ENCODE measurements around the gene SLC6A8.
"Not testable (repeated sequence)": the region's sequence is repeated elsewhere in the genome, so short reads cannot be mapped to it uniquely, and the experiment has no call there.

The SLC6A8 gene

DNA sequence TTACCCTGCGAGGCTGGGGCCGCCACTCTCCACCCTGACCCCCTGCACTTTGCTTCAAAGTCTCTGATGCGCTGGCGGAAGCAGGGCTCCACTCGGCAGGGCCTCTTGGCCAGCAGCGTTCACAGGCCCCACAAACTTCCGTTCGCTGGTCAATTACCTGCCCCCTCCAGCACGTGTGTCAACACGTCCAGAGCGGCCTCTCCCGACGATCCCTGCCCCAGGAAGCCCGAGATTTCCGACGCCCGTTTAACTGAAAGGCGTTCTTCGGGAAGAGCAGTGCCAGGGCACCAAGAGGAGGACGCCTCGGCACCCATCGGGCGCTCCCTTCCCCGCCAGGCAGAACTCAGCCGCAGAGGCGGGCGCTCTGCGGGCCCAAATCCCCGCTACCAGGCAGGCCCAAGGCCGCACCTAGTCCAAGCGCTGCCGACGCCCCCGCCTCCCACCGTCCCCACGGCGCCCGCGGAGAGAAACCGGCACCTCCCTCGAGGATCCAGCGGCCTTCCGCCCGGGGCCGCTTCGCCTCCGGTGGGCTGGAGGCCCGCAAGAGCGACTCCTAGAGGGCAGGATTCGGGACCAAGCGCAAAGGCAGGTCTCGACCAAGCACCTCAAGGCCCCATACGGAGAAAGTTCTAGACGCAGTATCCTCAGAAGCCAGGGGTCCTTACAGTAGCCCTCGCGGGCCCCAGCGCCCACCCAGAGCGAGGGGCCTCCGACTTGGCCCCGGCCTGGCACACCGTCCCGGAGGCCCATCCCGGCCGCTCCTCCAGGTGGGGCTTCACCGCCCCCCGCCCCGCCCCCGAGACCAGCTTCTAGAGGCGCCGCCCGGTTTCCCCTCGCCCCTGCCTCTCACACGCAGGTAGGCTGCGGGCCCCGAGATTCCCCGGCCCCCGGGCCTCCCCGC, 35.9 kb downstream of the SLC6A8 start:
- Mint-ChIP-seq H3K36me3 (ENCODE audit: insufficient read depth) (peaks cover 29% of the 10 kb centered on the region), H3K4me3 (peak overlapping the region; percentile 80), H3K4me1 (peaks cover 17% of the 10 kb centered on the region), H3K27ac (ENCODE audit: low read depth) (peak overlapping the region; percentile 51), H3K27me3 (no peaks in the 10 kb centered on the region), H3K9me3 (no peaks in the 10 kb centered on the region)
- ATAC-seq (replicated peaks; ENCODE audit: extremely low read depth, poor library complexity, severe bottlenecking) (peak; percentile 31), DNase-seq (ENCODE audit: low spot score in 2 of 2) (peak in 1 of 2 donors; percentile 33)

DNA sequence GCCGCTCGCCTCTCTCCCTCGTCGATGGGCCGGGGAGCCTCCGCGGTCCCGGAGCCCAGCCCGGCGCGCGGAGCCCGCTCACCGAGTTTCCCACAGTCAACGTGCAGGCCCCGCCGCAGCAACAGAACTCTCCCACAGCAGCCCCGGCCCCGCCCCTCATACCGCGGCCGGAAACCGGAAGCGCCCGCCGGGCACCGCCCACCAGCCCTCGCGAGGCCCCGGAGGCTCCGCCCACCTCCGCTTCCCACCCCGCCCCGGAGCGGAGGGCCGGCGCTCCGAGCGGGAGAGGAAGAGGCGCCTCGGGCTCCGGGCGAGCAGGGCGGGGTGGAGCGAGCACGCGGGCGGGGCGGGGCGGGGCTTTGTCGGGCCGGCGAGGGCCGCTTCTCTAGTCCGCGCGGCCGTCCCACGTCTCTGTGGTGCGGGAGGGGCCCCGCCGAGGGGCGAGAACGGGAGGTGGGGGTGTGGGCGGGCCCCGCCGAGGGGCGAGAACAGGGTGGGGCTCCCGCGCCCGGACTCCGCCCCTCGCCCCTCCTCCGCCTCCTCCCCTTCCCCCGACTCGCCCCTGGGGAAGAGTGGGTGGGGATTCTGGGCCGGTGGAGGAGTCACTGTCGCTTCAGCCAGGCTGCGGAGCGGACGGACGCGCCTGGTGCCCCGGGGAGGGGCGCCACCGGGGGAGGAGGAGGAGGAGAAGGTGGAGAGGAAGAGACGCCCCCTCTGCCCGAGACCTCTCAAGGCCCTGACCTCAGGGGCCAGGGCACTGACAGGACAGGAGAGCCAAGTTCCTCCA, 36.7 kb downstream of the SLC6A8 start, which contains the start of the genes ABCD1 and BCAP31:
Gene ABCD1 (plus strand): TSS at position 605 of the 787 bp plus-strand sequence. CDS start 411 bp downstream, outside the sequence.
Gene BCAP31 (minus strand): TSS at position 136 of the 787 bp plus-strand sequence. CDS start 1,143 bp downstream, outside the sequence.
- ATAC-seq (replicated peaks; ENCODE audit: extremely low read depth, poor library complexity, severe bottlenecking): peak; percentile 73
- Mint-ChIP-seq H3K4me1 (peaks cover 13% of the 10 kb centered on the region), H3K4me3 (peak within 1 kb of the TSS; percentile 80)

DNA sequence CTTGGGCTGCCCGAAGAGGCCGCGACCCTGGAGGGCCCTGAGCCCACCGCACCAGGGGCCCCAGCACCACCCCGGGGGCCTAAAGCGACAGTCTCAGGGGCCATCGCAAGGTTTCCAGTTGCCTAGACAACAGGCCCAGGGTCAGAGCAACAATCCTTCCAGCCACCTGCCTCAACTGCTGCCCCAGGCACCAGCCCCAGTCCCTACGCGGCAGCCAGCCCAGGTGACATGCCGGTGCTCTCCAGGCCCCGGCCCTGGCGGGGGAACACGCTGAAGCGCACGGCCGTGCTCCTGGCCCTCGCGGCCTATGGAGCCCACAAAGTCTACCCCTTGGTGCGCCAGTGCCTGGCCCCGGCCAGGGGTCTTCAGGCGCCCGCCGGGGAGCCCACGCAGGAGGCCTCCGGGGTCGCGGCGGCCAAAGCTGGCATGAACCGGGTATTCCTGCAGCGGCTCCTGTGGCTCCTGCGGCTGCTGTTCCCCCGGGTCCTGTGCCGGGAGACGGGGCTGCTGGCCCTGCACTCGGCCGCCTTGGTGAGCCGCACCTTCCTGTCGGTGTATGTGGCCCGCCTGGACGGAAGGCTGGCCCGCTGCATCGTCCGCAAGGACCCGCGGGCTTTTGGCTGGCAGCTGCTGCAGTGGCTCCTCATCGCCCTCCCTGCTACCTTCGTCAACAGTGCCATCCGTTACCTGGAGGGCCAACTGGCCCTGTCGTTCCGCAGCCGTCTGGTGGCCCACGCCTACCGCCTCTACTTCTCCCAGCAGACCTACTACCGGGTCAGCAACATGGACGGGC, 37.5 kb downstream of the SLC6A8 start:
- peaks cover 18% of the 10 kb centered on the region for H3K36me3 Mint-ChIP-seq (ENCODE audit: insufficient read depth)
- peaks cover 13% of the 10 kb centered on the region for H3K4me1 Mint-ChIP-seq
- DNase-seq (ENCODE audit: low spot score in 2 of 2) (no peak), ATAC-seq (replicated peaks; ENCODE audit: extremely low read depth, poor library complexity, severe bottlenecking) (no peak)
- no peaks in the 10 kb centered on the region for H3K9me3 Mint-ChIP-seq
- H3K4me3 Mint-ChIP-seq: peak overlapping the region; percentile 80
- H3K27me3 Mint-ChIP-seq: no peaks in the 10 kb centered on the region
- peak overlapping the region; percentile 78 for H3K27ac Mint-ChIP-seq (ENCODE audit: low read depth)

More for the DNA sequence above, 36.7 kb downstream of the SLC6A8 start, which contains the start of the genes ABCD1 and BCAP31:
- H3K36me3 Mint-ChIP-seq (ENCODE audit: insufficient read depth): peaks cover 21% of the 10 kb centered on the region
- H3K9me3 Mint-ChIP-seq: no peaks in the 10 kb centered on the region
- peak; percentile 79 to 85 for DNase-seq (ENCODE audit: low spot score in 2 of 2)
- peak within 1 kb of the TSS; percentile 78 for H3K27ac Mint-ChIP-seq (ENCODE audit: low read depth)
- no peaks in the 10 kb centered on the region for H3K27me3 Mint-ChIP-seq

DNA sequence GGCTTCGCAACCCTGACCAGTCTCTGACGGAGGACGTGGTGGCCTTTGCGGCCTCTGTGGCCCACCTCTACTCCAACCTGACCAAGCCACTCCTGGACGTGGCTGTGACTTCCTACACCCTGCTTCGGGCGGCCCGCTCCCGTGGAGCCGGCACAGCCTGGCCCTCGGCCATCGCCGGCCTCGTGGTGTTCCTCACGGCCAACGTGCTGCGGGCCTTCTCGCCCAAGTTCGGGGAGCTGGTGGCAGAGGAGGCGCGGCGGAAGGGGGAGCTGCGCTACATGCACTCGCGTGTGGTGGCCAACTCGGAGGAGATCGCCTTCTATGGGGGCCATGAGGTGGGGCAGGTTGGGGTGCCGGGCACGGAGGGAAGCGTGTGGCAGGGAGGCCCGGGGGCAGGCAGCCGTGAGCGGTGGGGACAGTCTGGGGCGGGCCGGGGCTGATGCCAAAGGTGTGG, 38.1 kb downstream of the SLC6A8 start:
- Mint-ChIP-seq H3K9me3 (no peaks in the 10 kb centered on the region), H3K27me3 (no peaks in the 10 kb centered on the region), H3K4me1 (peaks cover 13% of the 10 kb centered on the region), H3K27ac (ENCODE audit: low read depth) (peak overlapping the region; percentile 78), H3K4me3 (peak overlapping the region; percentile 40), H3K36me3 (ENCODE audit: insufficient read depth) (peaks cover 14% of the 10 kb centered on the region)
- no peak for ATAC-seq (replicated peaks; ENCODE audit: extremely low read depth, poor library complexity, severe bottlenecking)
- DNase-seq (ENCODE audit: low spot score in 2 of 2): no peak

DNA sequence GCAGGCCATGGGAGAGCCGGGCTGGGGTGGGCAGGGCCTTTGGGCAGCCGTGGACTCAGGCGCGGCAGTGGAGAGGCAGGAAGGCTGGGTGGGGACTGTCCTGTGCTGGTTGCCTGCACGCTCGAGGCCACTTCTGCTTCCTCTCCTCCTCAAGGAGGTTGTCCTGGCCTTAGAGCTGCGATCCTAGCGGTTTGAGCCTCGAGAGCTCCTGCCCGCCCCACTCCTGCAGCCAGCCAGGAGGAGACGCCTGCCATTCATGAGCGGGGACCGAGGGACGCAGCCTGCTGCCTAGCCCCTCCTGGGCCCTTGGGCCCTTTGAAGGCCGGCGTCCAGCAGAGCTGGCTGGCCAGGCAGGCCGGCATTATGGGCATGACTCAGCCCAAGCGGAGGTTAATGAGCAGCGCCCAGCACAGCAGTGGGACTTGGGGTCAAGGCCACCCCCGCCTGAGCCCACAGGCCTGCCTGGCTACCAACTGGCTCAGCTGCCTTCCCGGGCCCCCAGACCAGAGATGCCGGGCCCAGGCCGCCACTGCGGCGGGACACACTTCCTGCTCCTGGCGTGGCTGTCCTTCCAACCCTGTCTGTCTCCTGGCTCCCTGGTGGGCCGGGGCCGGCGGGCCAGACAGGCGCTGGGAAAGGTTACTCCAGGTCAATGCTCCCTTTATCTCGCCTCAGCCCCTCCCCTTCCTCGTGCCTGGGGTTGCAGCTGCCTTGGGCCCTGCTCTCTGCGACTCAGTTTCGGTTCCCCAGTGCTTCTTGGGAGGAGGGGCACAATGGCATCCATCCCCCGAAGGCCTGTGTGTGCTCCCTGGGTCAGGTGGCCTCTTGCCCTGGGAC, 38.8 kb downstream of the SLC6A8 start:
- Mint-ChIP-seq H3K4me1 (peaks cover 17% of the 10 kb centered on the region), H3K36me3 (ENCODE audit: insufficient read depth) (peaks cover 15% of the 10 kb centered on the region), H3K27ac (ENCODE audit: low read depth) (peak overlapping the region; percentile 81), H3K9me3 (no peaks in the 10 kb centered on the region), H3K4me3 (peak overlapping the region; percentile 61), H3K27me3 (no peaks in the 10 kb centered on the region)
- peak; percentile 8 for ATAC-seq (replicated peaks; ENCODE audit: extremely low read depth, poor library complexity, severe bottlenecking)
- peak in 1 of 2 donors; percentile 28 for DNase-seq (ENCODE audit: low spot score in 2 of 2)

DNA sequence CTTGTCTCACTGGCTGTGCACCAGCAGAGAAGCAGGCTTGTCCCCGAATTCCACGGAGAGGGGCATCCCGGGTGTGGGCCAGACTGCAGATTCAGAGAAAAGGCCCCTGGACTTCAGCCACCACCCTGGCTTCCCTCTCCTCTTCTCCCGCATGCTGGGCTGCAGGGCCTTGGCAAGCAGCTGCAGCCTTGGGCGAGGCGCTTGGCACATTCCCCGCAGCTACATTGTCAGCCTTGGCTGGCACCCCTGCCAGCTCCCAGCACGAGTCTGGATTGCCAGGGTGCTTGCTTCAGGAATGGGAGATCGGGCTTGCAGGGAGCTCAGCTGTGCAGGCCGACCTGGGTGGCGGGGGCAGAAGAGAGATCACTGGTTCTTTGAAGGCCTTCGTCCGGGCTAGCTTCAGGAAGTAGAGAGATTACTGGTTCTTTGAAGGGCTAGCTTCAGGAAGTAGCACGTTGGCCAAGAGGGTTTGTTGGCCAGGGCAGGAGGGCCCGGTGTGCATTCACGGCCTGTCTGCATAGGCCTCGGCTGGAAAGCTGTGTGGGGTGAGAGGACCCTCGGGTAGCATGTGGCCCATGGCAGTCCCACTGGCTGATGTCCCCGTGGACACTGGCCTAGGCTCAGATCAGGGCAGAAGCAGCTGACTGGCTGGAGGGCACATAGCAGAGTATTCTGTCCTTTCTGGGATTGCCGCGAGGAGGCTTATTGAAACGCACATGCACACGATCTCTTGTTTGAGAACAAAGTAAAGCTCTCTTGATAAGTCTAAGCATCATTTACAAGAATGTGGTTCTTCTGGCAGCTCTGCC, 39.6 kb downstream of the SLC6A8 start:
- no peaks in the 10 kb centered on the region for H3K9me3 Mint-ChIP-seq
- H3K27me3 Mint-ChIP-seq: no peaks in the 10 kb centered on the region
- peak overlapping the region; percentile 81 for H3K27ac Mint-ChIP-seq (ENCODE audit: low read depth)
- no peak for DNase-seq (ENCODE audit: low spot score in 2 of 2)
- ATAC-seq (replicated peaks; ENCODE audit: extremely low read depth, poor library complexity, severe bottlenecking): no peak
- peaks cover 14% of the 10 kb centered on the region for H3K4me1 Mint-ChIP-seq
- H3K4me3 Mint-ChIP-seq: peak overlapping the region; percentile 61
- H3K36me3 Mint-ChIP-seq (ENCODE audit: insufficient read depth): peaks cover 10% of the 10 kb centered on the region

DNA sequence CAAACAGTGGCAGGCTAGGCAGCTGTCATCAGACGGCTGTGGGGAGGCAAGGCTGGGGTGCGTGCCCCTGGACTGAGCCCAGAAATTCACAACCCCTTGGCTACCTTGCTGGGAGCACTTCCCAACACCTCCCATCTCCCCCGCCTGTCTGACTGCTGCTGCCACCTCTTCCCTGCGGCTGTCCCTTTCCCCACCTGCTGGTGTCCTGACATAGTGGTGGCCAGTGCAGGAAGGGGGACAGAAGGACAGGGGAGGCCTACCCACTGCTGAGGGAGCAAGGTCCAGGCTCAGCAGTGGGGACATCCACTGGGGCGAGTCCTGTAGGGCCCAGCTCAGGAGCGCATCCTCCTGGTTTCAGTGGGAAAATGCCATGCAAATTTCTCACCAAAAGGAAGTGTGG, 40.4 kb downstream of the SLC6A8 start:
- H3K4me1 Mint-ChIP-seq: peaks cover 8% of the 10 kb centered on the region
- H3K9me3 Mint-ChIP-seq: no peaks in the 10 kb centered on the region
- DNase-seq (ENCODE audit: low spot score in 2 of 2) (no peak), ATAC-seq (replicated peaks; ENCODE audit: extremely low read depth, poor library complexity, severe bottlenecking) (no peak)
- H3K27me3 Mint-ChIP-seq: no peaks in the 10 kb centered on the region
- H3K4me3 Mint-ChIP-seq: no peak overlapping the region
- peaks cover 10% of the 10 kb centered on the region for H3K36me3 Mint-ChIP-seq (ENCODE audit: insufficient read depth)
- H3K27ac Mint-ChIP-seq (ENCODE audit: low read depth): no peak overlapping the region

DNA sequence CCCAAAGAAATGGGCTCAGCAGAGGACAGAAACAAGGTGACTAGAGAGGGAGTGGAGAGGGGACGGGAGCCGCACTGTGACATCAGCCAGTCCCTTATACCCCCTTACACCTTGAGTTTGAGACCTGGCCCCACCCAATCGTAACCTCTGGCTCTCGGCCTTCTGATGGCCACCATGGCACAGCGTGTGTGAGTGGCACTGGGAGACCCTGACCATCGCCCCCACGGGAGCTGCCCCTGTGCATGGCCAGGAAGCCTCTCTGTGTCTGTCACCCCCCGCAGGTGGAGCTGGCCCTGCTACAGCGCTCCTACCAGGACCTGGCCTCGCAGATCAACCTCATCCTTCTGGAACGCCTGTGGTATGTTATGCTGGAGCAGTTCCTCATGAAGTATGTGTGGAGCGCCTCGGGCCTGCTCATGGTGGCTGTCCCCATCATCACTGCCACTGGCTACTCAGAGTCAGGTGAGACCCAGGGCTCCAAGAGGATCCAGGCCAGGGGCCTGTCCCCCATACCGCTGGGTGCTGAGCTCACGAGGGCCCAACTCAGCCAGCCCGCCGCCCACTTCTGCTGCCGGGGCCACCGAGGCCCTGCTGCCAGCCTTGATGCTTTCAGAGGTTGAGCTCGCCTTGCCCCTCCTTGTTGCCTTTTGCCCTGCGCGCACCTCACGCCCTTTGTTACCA, 41.4 kb downstream of the SLC6A8 start:
- Mint-ChIP-seq H3K4me1 (peaks cover 8% of the 10 kb centered on the region), H3K4me3 (no peak overlapping the region), H3K27ac (ENCODE audit: low read depth) (no peak overlapping the region), H3K36me3 (ENCODE audit: insufficient read depth) (peaks cover 9% of the 10 kb centered on the region), H3K27me3 (no peaks in the 10 kb centered on the region), H3K9me3 (no peaks in the 10 kb centered on the region)
- no peak for DNase-seq (ENCODE audit: low spot score in 2 of 2)
- ATAC-seq (replicated peaks; ENCODE audit: extremely low read depth, poor library complexity, severe bottlenecking): no peak

DNA sequence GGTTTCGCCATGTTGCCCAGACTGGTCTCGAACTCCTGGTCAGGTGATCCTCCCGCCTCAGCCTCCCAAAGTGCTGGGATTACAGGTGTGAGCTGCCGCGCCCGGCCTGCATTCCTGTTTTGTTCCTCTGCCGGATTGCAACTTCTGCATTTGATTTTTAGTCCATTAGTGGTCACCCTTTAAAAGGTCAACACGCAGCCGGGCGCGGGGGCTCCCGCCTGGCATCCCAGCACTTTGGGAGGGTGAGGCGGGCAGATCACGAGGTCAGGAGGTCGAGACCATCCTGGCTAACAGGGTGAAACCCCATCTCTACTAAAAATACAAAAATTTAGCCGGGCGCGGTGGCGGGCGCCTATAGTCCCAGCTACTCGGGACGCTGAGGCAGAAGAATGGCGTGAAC, 42.4 kb downstream of the SLC6A8 start:
- peaks cover 12% of the 10 kb centered on the region for H3K4me1 Mint-ChIP-seq
- H3K4me3 Mint-ChIP-seq; H3K36me3 Mint-ChIP-seq (ENCODE audit: insufficient read depth); H3K9me3 Mint-ChIP-seq; H3K27me3 Mint-ChIP-seq; ATAC-seq (replicated peaks; ENCODE audit: extremely low read depth, poor library complexity, severe bottlenecking); H3K27ac Mint-ChIP-seq (ENCODE audit: low read depth); DNase-seq (ENCODE audit: low spot score in 2 of 2): not testable (repeated sequence)

DNA sequence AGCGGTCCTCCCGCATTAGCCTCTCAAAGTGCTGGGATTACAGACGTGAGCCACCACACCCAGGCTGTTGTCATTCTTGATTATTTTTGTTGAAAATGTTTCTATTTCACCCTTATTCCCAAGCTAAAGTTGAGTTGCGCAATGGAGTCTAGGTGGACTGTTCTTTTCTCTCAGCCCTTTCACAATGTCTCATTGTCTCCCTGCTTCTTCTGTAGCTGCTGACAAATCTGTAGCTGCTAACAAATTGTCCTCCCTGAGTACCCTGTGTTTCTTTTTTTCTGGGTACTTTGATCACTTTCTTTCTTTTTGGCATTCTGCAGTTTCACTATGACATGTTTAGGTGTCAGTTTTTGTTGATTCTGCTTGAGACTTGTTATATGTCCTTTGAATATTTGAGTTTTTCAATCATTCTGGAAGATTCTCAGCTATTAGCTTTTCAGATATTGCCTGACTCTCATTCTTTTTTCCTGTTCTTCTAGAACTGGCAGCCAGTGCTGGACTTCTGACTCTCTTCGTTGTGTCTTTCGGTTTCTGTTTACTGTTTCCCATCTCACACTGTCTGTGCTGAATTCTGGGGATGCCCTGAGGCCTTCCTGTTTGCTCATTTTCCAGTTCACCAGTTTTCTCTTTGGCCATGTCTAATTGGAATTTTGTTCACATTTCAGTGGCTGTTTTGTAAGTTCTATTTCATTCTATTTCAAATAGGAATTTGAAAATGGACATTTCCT, 43.6 kb downstream of the SLC6A8 start:
- H3K4me3 Mint-ChIP-seq: no peak overlapping the region
- no peaks in the 10 kb centered on the region for H3K27me3 Mint-ChIP-seq
- peaks cover 18% of the 10 kb centered on the region for H3K4me1 Mint-ChIP-seq

More for the DNA sequence above, 43.6 kb downstream of the SLC6A8 start:
- Mint-ChIP-seq H3K27ac (ENCODE audit: low read depth) (peak overlapping the region; percentile 61), H3K9me3 (no peaks in the 10 kb centered on the region), H3K36me3 (ENCODE audit: insufficient read depth) (peaks cover 6% of the 10 kb centered on the region)
- DNase-seq (ENCODE audit: low spot score in 2 of 2) (no peak), ATAC-seq (replicated peaks; ENCODE audit: extremely low read depth, poor library complexity, severe bottlenecking) (no peak)
